IPS DF 6.9 (cell line): ENCODE results near the gene HECA.

ENCODE experiments used
- DNase-seq: peaks from one replicate; pipeline ENCODE4 v3.0.0-alpha.2; 2013; ENCODE audit warnings: low read depth, low spot score
- H3K27ac ChIP-seq: one replicate; pipeline ENCODE4 v1.5.1; 2013; ENCODE audit warnings: low read length, control low read depth
- H3K27me3 ChIP-seq: 2 replicates; pipeline ENCODE4 v1.6.1; 2013; ENCODE audit warnings: mild to moderate bottlenecking, low read length; ENCODE audit not compliant: control insufficient read depth, insufficient read depth
- H3K36me3 ChIP-seq: 2 replicates; pipeline ENCODE4 v1.6.1; 2013; ENCODE audit warnings: low read length; ENCODE audit not compliant: control insufficient read depth, insufficient read depth
- H3K4me1 ChIP-seq: 2 replicates; pipeline ENCODE4 v1.6.1; 2013; ENCODE audit warnings: low read length; ENCODE audit not compliant: control insufficient read depth, insufficient read depth
- H3K4me3 ChIP-seq: 2 replicates; pipeline ENCODE4 v1.5.1; 2013; ENCODE audit warnings: mild to moderate bottlenecking, low read length
- H3K9me3 ChIP-seq: 2 replicates; pipeline ENCODE4 v1.6.1; 2013; ENCODE audit warnings: low read length, inconsistent platforms; ENCODE audit not compliant: control insufficient read depth, insufficient read depth
- WGBS: extraction: QIAGEN DNeasy Blood & Tissue Kit; methylation state at CpG from one replicate; pipeline ENCODE4 v1.1.7; 2013; ENCODE audit warnings: mixed read lengths, missing lambda C conversion rate; ENCODE audit not compliant: insufficient read length, insufficient coverage; 5-methylcytosine and 5-hydroxymethylcytosine counted together

The HECA gene

DNA sequence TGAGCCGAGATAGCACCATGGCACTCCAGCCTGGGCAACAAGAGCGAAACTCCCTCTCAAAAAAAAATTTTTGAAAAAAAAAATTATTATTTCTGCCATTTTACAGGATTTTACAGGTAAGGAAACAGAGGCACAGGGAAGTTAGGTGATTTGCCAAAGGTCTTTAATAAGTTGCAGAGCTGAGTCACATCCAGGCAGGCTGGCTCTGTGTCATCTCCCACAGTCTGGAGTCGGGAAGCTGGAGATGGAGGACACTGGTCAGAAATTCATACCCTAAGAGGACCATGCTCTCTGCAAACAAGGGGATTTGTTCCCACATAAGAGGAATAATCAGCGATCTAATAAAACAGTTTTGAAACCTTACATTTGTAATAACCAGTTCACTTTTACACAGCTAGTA is 24.1 kb downstream of the HECA start:
- Histone ChIP-seq H3K27ac (no peak overlapping the region), H3K36me3 (no peaks in the 10 kb centered on the region), H3K4me1 (no peaks in the 10 kb centered on the region), H3K9me3 (no peaks in the 10 kb centered on the region), H3K4me3 (no peak overlapping the region), H3K27me3 (no peaks in the 10 kb centered on the region)
- no CpG with 5 or more reads among the region's 4 CpGs for WGBS
- DNase-seq = no peak

DNA sequence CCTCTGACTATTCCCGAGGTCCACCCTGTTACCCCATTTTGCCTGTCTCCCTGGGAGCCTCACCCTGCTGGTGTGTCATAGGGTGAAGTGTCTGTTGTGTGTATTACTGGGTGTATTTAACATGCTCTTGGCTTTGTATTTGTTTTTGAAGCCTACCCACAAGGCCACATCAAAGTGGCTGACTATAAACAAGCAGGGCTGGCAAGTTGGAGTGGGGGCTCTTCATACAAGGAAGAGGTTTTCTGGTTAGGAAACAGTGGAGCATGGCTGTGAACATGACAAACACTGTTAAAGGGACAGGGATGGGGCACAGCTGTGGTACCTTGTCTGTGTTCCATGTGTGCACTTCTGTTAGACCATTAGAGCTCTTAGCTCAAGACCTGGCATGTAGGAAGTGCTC is 26.3 kb downstream of the HECA start:
- Histone ChIP-seq H3K27ac (no peak overlapping the region), H3K4me3 (no peak overlapping the region), H3K9me3 (no peaks in the 10 kb centered on the region), H3K4me1 (no peaks in the 10 kb centered on the region), H3K36me3 (no peaks in the 10 kb centered on the region; the same call in 1 of the 2 replicates), H3K27me3 (no peaks in the 10 kb centered on the region)
- no peak for DNase-seq
- no CpG with 5 or more reads among the region's 1 CpG for WGBS

DNA sequence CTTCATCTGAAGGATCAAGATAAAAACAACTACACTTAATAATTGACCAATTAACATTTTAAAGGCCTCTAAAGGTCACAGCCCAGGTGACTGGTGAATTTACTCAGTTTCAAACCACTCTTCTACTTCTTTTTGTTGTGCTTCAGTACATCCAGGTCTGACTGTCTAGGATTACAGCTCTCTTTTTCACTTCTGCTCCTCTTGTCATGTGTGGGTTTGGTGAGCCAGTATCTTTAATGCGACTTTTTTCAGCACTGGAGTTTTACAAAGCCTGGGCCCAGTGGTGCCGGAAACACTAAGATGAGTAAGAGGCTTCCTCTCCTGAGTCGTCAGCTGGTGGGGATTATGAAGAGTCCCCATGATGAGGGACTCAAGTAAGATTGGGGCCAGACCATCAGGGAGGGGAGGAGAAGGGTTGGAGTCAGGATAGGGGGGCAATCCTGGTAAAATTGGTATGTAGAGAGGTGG is 27.0 kb downstream of the HECA start:
- no peak overlapping the region for H3K4me3 ChIP-seq
- no CpG with 5 or more reads among the region's 3 CpGs for WGBS
- no peaks in the 10 kb centered on the region for H3K9me3 ChIP-seq
- H3K4me1 ChIP-seq = no peaks in the 10 kb centered on the region
- H3K36me3 ChIP-seq = peaks cover 3% of the 10 kb centered on the region
- no peak for DNase-seq
- no peak overlapping the region for H3K27ac ChIP-seq
- no peaks in the 10 kb centered on the region for H3K27me3 ChIP-seq

DNA sequence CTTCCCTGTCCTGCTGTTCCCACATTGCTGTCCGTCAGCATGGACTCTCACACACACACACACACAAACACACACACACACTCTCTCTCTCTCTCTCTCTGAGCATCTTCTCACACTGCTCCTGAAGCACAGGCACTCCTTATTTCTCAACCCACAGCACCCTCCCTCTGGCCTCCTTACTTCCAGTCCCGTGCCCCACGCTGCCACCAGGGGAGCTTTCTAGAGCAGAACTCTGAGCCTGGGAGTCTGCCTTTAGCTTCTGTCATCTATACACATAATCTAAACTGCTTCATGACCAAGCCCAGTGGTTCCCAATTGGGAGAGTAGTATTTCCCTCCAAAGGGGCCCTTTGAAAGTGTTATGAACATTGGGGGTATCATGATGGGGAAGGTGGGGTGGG is 29.1 kb downstream of the HECA start:
- Histone ChIP-seq H3K4me1 (no peaks in the 10 kb centered on the region), H3K9me3 (no peaks in the 10 kb centered on the region), H3K27me3 (no peaks in the 10 kb centered on the region), H3K27ac (no peak overlapping the region), H3K4me3 (no peak overlapping the region), H3K36me3 (peaks cover 3% of the 10 kb centered on the region)
- no peak for DNase-seq
- no CpG with 5 or more reads among the region's 3 CpGs for WGBS

DNA sequence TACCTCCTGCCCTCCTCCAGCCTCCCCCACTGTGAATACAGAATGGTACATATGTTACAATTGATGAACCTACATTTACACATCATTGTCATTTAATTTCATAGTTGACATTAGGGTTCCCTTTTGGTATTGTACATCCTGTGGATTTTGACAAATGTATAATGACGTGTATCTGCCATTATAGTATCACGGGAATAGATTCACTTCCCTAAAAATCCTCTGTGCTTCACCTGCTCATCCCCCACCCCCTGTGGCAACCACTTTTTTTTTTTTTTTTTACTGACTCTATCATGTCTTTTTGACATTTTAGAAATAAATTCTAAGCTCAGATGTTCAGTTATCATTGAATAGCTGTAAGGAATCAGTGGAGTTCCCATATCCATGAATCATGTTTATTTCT is 30.4 kb downstream of the HECA start:
- Histone ChIP-seq H3K27ac (no peak overlapping the region), H3K27me3 (no peaks in the 10 kb centered on the region), H3K4me1 (no peaks in the 10 kb centered on the region), H3K4me3 (no peak overlapping the region), H3K9me3 (no peaks in the 10 kb centered on the region), H3K36me3 (peaks cover 3% of the 10 kb centered on the region)
- WGBS = no CpG with 5 or more reads among the region's 2 CpGs
- no peak for DNase-seq

DNA sequence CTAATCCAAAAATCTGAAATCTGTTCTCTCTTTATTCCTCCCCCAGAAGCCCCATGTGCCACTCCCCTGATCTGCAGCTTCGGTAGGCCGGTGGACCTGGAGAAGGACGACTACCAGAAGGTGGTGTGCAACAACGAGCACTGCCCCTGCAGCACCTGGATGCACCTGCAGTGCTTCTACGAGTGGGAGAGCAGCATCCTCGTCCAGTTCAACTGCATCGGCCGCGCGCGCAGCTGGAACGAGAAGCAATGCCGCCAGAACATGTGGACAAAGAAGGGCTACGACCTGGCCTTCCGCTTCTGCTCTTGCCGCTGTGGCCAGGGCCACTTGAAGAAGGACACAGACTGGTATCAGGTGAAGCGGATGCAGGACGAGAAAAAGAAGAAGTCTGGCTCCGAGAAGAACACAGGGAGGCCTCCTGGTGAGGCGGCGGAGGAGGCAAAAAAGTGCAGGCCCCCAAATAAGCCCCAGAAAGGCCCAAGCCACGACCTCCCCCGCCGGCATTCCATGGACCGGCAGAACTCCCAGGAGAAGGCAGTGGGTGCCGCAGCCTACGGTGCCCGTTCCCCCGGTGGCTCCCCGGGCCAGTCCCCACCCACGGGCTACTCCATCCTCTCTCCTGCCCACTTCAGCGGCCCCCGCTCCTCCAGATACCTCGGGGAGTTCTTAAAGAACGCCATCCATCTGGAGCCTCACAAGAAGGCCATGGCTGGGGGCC is 31.5 kb downstream of the HECA start:
- H3K27ac ChIP-seq = no peak overlapping the region
- no peaks in the 10 kb centered on the region for H3K9me3 ChIP-seq
- H3K27me3 ChIP-seq = no peaks in the 10 kb centered on the region
- no peak overlapping the region for H3K4me3 ChIP-seq
- no CpG with 5 or more reads among the region's 35 CpGs for WGBS
- H3K4me1 ChIP-seq = no peaks in the 10 kb centered on the region
- DNase-seq = no peak
- peaks cover 3% of the 10 kb centered on the region for H3K36me3 ChIP-seq

DNA sequence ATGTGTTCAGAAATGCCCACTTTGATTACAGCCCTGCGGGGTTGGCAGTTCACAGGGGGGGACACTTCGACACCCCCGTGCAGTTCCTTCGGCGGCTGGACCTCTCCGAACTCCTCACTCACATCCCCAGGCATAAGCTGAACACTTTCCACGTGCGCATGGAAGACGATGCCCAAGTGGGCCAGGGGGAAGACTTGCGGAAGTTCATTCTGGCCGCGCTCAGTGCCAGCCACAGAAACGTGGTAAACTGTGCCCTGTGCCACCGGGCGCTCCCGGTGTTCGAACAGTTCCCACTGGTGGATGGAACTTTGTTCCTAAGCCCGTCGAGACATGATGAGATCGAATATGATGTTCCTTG is 32.1 kb downstream of the HECA start:
- no peak overlapping the region for H3K27ac ChIP-seq
- H3K9me3 ChIP-seq = no peaks in the 10 kb centered on the region
- H3K27me3 ChIP-seq = no peaks in the 10 kb centered on the region
- H3K36me3 ChIP-seq = peaks cover 3% of the 10 kb centered on the region
- no peak overlapping the region for H3K4me3 ChIP-seq
- no CpG with 5 or more reads among the region's 20 CpGs for WGBS
- DNase-seq = no peak
- no peaks in the 10 kb centered on the region for H3K4me1 ChIP-seq

DNA sequence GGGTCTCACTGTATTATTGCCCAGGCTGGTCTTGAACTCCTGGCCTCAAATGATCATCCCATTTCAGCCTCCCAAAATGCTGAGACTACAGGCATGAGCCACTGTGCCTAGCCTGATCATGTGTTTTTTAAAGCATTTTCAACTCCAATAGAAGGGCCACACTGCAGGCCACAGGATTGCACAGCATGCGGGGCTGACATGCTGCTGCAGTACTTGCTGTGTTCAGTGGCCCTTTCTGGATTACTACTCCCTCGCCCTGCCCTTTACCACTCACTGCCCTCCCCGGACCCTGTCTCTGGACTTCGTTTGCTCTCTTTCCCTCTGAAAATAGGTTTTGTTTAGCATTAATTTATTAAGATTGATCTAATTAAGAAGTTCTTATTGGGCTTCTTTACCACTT is 37.3 kb downstream of the HECA start:
- WGBS = no CpG with 5 or more reads among the region's 4 CpGs
- no peaks in the 10 kb centered on the region for H3K27me3 ChIP-seq
- H3K27ac ChIP-seq = no peak overlapping the region
- no peak overlapping the region for H3K4me3 ChIP-seq
- DNase-seq = no peak
- H3K36me3 ChIP-seq = no peaks in the 10 kb centered on the region
- no peaks in the 10 kb centered on the region for H3K9me3 ChIP-seq
- H3K4me1 ChIP-seq = peaks cover 1% of the 10 kb centered on the region; the same call in 1 of the 2 replicates

DNA sequence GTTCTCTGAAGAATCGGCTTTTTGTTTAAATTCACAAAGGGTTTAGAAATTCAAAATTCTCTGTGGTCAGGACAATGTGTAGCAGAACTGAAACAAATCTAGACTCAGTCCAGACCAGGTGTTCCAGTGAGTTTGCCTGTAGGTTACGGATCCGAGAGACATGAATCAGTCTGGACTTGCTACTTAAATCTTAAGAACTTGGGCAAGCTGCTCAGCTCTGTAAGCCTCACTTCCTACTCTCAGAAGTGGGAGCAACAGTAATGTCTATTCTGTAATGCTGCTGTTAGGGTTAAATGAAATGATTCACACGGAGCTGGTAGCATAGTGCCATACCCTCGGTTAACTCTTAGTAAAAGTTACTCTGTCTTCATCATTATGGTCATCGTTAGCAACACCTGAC is 37.7 kb downstream of the HECA start:
- Histone ChIP-seq H3K36me3 (no peaks in the 10 kb centered on the region), H3K4me3 (no peak overlapping the region)

DNA sequence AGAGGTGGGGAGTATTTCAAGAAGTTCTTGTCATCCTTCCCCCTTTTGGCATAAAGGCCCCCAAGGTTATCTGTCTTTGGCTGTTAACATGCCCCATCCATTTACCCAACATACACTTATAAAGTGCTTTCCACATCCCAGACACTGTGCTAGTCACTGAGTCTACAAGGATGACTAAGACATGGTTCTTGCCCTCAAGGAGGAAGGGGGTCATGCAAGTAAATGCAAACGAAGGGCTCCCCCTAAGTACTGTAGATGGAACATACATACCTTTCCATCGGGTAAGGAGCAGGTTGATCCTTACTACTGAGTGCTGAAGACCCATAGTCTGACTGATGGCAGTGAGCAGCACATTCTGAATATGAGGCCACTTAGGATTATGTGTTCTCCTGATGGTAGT is 38.3 kb downstream of the HECA start:
- H3K27me3 ChIP-seq = no peaks in the 10 kb centered on the region
- no peak for DNase-seq
- H3K36me3 ChIP-seq = no peaks in the 10 kb centered on the region
- H3K9me3 ChIP-seq = no peaks in the 10 kb centered on the region
- no peak overlapping the region for H3K27ac ChIP-seq
- no CpG with 5 or more reads among the region's 2 CpGs for WGBS
- no peak overlapping the region for H3K4me3 ChIP-seq
- H3K4me1 ChIP-seq = peaks cover 1% of the 10 kb centered on the region; the same call in 1 of the 2 replicates

More for the DNA sequence above, 37.7 kb downstream of the HECA start:
- no peaks in the 10 kb centered on the region for H3K9me3 ChIP-seq
- WGBS = no CpG with 5 or more reads among the region's 6 CpGs
- H3K4me1 ChIP-seq = peaks cover 1% of the 10 kb centered on the region; the same call in 1 of the 2 replicates
- H3K27me3 ChIP-seq = no peaks in the 10 kb centered on the region
- no peak overlapping the region for H3K27ac ChIP-seq
- DNase-seq = no peak

DNA sequence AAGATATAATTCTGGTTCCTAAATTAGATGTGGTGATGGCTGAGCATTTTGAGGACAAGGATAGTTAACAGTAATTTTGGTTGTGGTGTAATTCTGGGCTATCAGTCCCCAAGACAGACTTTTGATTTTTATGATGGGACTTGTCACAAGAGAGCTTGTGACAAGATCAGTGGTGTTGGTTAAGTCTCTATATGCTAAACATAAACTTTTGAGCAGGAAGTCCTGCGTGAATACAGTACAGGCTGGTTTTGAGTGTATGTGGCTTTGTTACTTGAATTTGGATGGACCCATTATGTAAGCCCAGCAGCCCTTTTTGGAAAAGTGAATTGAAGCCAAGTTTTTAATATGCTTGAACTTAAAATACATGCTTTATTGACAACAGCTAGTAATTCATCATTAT is 38.9 kb downstream of the HECA start:
- WGBS = no CpG with 5 or more reads among the region's 1 CpG
- Histone ChIP-seq H3K36me3 (no peaks in the 10 kb centered on the region), H3K27me3 (no peaks in the 10 kb centered on the region), H3K4me1 (peaks cover 1% of the 10 kb centered on the region; the same call in 1 of the 2 replicates), H3K9me3 (no peaks in the 10 kb centered on the region), H3K4me3 (no peak overlapping the region), H3K27ac (no peak overlapping the region)
- DNase-seq = no peak
